Endothelial cell of umbilical vein (primary cell): Measurements from ENCODE around the gene NOP9. TPM values are rescaled to one million over a fixed set of nuclear protein-coding genes. Genes with fewer than 3 reads are reported as not detected.

Experiments used
- BruUV-seq: library from RNA; stranded (reverse); fragments of 400-500 nt; replicated peaks from 2 replicates; lab custom pipeline; 2021; lab: Mats Ljungman, UMichigan
- CTCF ChIA-PET: fragments of 300-600, 350-600 bp; sonication (Branson Sonifier 250); formaldehyde crosslinking; loops from one replicate; lab custom pipeline; 2021; ENCODE audit warnings: antibody characterized with exemption, inconsistent platforms; lab: Charles Lee
- POLR2A ChIA-PET: fragments of 300-600, 350-600 bp; sonication (Branson Sonifier 250); formaldehyde crosslinking; loops from one replicate; lab custom pipeline; 2021; ENCODE audit warnings: antibody characterized with exemption, inconsistent platforms; lab: Charles Lee
- DNase-seq: peaks from one replicate; pipeline ENCODE4 v3.0.0-alpha.2; 2011; ENCODE audit warnings: low read depth, low spot score
- FAIRE-seq: peaks from 2 replicates; lab custom pipeline; 2011; peaks lifted over from hg19 to GRCh38; lab: Jason Lieb, UNC
- H2AFZ ChIP-seq: 2 replicates; pipeline ENCODE4 v1.6.0; 2012; ENCODE audit warnings: low read depth, low read length, control low read depth, inconsistent platforms
- H3K27ac ChIP-seq: 2 replicates; pipeline ENCODE4 v1.5.1; 2011; ENCODE audit warnings: low read depth, mild to moderate bottlenecking, control low read depth, low read length, moderate library complexity; ENCODE audit not compliant: insufficient read depth
- H3K27me3 ChIP-seq, 2 experiments: 2 replicates each; pipeline versions ENCODE4 v1.6.0 to v1.6.1; 2011; ENCODE audit warnings: low read length in 2 of 2, mixed read lengths in 1 of 2; ENCODE audit not compliant: control insufficient read depth in 2 of 2, insufficient read depth in 2 of 2
- H3K36me3 ChIP-seq, 2 experiments: 2 replicates in 1 of 2; 3 replicates in 1 of 2; pipeline ENCODE4 v1.5.1; 2011; ENCODE audit warnings: low read length in 2 of 2, mild to moderate bottlenecking in 1 of 2, moderate library complexity in 1 of 2; ENCODE audit not compliant: control insufficient read depth in 2 of 2, insufficient read depth in 2 of 2; ENCODE audit errors: extremely low read depth in 1 of 2
- H3K4me1 ChIP-seq: 3 replicates; pipeline ENCODE4 v1.5.1; 2011; ENCODE audit warnings: mild to moderate bottlenecking, low read length; ENCODE audit not compliant: control insufficient read depth, insufficient read depth; ENCODE audit errors: extremely low read depth
- H3K4me2 ChIP-seq: 2 replicates; pipeline ENCODE4 v1.6.1; 2011; ENCODE audit warnings: low read length, control low read depth, mixed read lengths; ENCODE audit not compliant: insufficient read depth
- H3K4me3 ChIP-seq, 3 experiments: fragments of 200-600 bp in 1 of 3; sonication (generic), shearing (Covaris generic) in 1 of 3; replicated peaks in 1 of 3; 2 replicates each; pipeline ENCODE4 v1.5.1; 2011 to 2016; ENCODE audit warnings: control low read depth in 3 of 3, low read length in 3 of 3, mild to moderate bottlenecking in 2 of 3, inconsistent platforms in 1 of 3, low read depth in 1 of 3, moderate library complexity in 1 of 3; ENCODE audit not compliant: insufficient read depth in 1 of 3
- H3K79me2 ChIP-seq: 2 replicates; pipeline ENCODE4 v1.6.0; 2012; ENCODE audit warnings: low read length, inconsistent platforms; ENCODE audit not compliant: control insufficient read depth, insufficient read depth
- H3K9ac ChIP-seq: replicated peaks from 2 replicates; pipeline ENCODE3; 2011; ENCODE audit warnings: low read length, control low read depth; ENCODE audit not compliant: insufficient read depth; ENCODE audit errors: extremely low read depth
- H3K9me1 ChIP-seq: replicated peaks from 3 replicates; pipeline ENCODE4 v1.6.0; 2011; ENCODE audit warnings: mild to moderate bottlenecking, low read length; ENCODE audit not compliant: control insufficient read depth, insufficient read depth; ENCODE audit errors: extremely low read depth
- H3K9me3 ChIP-seq: replicated peaks from 2 replicates; pipeline ENCODE4 v1.5.1; 2012; ENCODE audit warnings: low read length, inconsistent platforms; ENCODE audit not compliant: control insufficient read depth, insufficient read depth
- H4K20me1 ChIP-seq: replicated peaks from 2 replicates; pipeline ENCODE3; 2011; ENCODE audit warnings: mild to moderate bottlenecking, low read length; ENCODE audit not compliant: control insufficient read depth, insufficient read depth; ENCODE audit errors: extremely low read depth
- CTCF ChIP-seq, 2 donors: IDR thresholded peaks; 1 replicate in 1 of 2; 2 replicates in 1 of 2; pipeline ENCODE4 v1.5.1; 2011; ENCODE audit warnings: low read length in 2 of 2, mild to moderate bottlenecking in 2 of 2, moderate library complexity in 2 of 2, control low read depth in 1 of 2, inconsistent platforms in 1 of 2, low read depth in 1 of 2; ENCODE audit not compliant: insufficient read depth in 1 of 2; ENCODE audit errors: extremely low read depth in 1 of 2
- EZH2 ChIP-seq: IDR thresholded peaks from 2 replicates; pipeline ENCODE4 v1.6.1; 2012; ENCODE audit warnings: borderline replicate concordance, low read depth, mild to moderate bottlenecking, moderate library complexity, low read length, inconsistent platforms; ENCODE audit not compliant: severe bottlenecking
- GATA2 ChIP-seq: IDR thresholded peaks from 2 replicates; pipeline ENCODE4 v1.7.0; 2011; ENCODE audit warnings: low read depth, mild to moderate bottlenecking, moderate library complexity, mixed read lengths, low read length; ENCODE audit not compliant: insufficient read length, insufficient read depth
- MYC ChIP-seq: IDR thresholded peaks from one replicate; pipeline ENCODE4 v1.6.1; 2011; ENCODE audit warnings: mild to moderate bottlenecking, low read depth, low read length
- POLR2A ChIP-seq: IDR thresholded peaks from 2 replicates; pipeline ENCODE4 v1.6.1; 2012; ENCODE audit warnings: low read depth, mild to moderate bottlenecking, control low read depth, low read length
- POLR2AphosphoS5 ChIP-seq: IDR thresholded peaks from 2 replicates; pipeline ENCODE4 v1.6.1; 2012; ENCODE audit warnings: low read depth, mild to moderate bottlenecking, control low read depth, low read length, moderate library complexity; ENCODE audit not compliant: insufficient read depth
- dilution Hi-C: fragments of 300-500 bp; cut with MboI; formaldehyde crosslinking; loops from one replicate; pipeline ENCODE4 v1.15.0; 2019; ENCODE audit warnings: low sequenced_read_pairs; ENCODE audit not compliant: extremely low pct_ligation_motif_present
- intact Hi-C: fragments of 100-400 bp; cut with micrococcal nuclease; formaldehyde crosslinking; loops from one replicate; pipeline ENCODE4 v1.10.0; 2022
- polyA plus RNA-seq, 4 experiments: library from polyadenylated mRNA; depleted of rRNA in 3 of 4; stranded (reverse) in 3 of 4; unstranded in 1 of 4; fragments of >200 nt; gene quantifications; 2 replicates each; pipeline versions ENCODE4 v1.2.1 to v1.2.3, GENCODE V29; 2011 to 2012; ENCODE audit warnings: missing spikeins in 1 of 4
- total RNA-seq: library from RNA; stranded (reverse); gene quantifications from 2 replicates; pipeline ENCODE4 v1.2.3, GENCODE V29; 2021

NOP9 gene
- total and polyA plus RNA-seq, 2 donors (not counting 3 experiments of a cell fraction or from before 2014, with no cell fraction given): 16.2 to 31.0 TPM

- H3K4me3 ChIP-seq: no peak overlapping the region
- POLR2A ChIA-PET: no interaction called here
Observed at GRCh38 chr14:24338843-24339242, 39.2 kb downstream of the NOP9 start.

More at GRCh38 chr14:24338843-24339242, 39.2 kb downstream of the NOP9 start:
- H3K9me1 ChIP-seq: no peaks in the 10 kb centered on the region
- CTCF ChIA-PET: interaction anchor here (0.8 to 20.1 kb wide), 4 partner anchors 17 to 95 kb away, joined by 4 to 811 read pairs (median 9); partner anchors contain the start of genes CBLN3 and KHNYN
- H3K9me3 ChIP-seq: no peaks in the 10 kb centered on the region
- H3K36me3 ChIP-seq: no peaks in the 10 kb centered on the region
- no peak for DNase-seq
- H3K27me3 ChIP-seq: peaks cover 5 to 9% of the 10 kb centered on the region in 2 experiments
- peaks cover 24% of the 10 kb centered on the region for H3K4me1 ChIP-seq
- no peak overlapping the region for H3K9ac ChIP-seq
- no TSS peak for BruUV-seq
- H3K4me2 ChIP-seq: peak overlapping the region; percentile 40
- H3K27ac ChIP-seq: no peak overlapping the region
- H3K79me2 ChIP-seq: no peaks in the 10 kb centered on the region
- dilution Hi-C loops: no loop called here
- no peaks in the 10 kb centered on the region for H4K20me1 ChIP-seq
- intact Hi-C loops: loop anchor here (1.0 kb wide), 1 partner anchor 73 kb away; no protein-coding TSS in a partner anchor
- TF ChIP-seq GATA2 (no peak), POLR2AphosphoS5 (no peak), POLR2A (no peak), EZH2 (no peak), CTCF (IDR thresholded peaks at IDR 0.05; ENCODE audit: extremely low read depth in 1 of 2, insufficient read depth in 1 of 2, low read depth in 1 of 2, low read length in 2 of 2) (no peak), MYC (no peak)
- no peak for FAIRE-seq
- H2AFZ ChIP-seq: no peak overlapping the region
